ENCODE data around the gene MMP25.
"Not testable (repeated sequence)": the region's sequence is repeated elsewhere in the genome, so short reads cannot be mapped to it uniquely, and the experiment has no call there.

Gene MMP25

GRCh38 chr16:3029491-3030221 lies 16.7 kb upstream of the MMP25 start:
- DNase-seq (ENCODE audit: low read depth) = no peak

- no peak for DNase-seq (ENCODE audit: low read depth)
Measured at GRCh38 chr16:3030222-3031212, 15.8 kb upstream of the MMP25 start.

- DNase-seq (ENCODE audit: low read depth) = no peak
Measured at GRCh38 chr16:3032624-3033023, 13.7 kb upstream of the MMP25 start.

DNA sequence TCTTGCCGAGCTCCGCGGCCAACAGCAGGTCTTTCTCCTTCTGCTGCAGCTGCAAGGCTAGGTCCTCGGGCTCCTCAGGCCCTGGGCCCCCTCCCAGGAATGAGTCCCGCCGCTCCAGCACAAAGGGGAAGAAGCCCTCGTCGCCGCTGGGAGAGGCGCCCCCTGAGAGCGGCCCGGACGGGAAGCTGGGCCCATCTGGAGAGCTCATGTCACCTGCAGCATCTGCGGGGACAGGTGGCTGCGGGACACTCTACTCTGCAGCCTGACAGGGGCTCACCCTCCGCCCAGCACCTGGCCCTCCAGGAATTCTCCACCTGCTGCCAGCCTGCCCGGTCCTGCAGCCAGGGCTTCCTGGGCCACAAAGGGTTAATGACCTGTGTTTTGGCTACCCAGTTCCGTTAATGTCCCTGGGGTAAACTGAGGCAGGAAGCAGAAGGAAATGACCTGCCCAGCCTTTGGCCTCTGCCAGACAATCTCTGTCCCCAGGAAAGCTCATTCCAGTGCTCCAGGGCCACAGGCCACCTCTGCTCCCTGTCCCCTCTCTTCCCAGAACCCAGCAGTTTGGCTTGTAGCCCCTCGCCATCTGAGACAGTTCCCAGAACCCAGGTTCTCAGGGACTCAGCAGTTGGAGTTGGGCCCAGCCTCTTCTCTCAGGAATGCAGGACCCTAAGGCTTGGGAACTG lies 10.9 kb upstream of the MMP25 start:
- no peak for DNase-seq (ENCODE audit: low read depth)

GRCh38 chr16:3035972-3036725 lies 10.2 kb upstream of the MMP25 start:
- DNase-seq (ENCODE audit: low read depth) = no peak

- no peak for DNase-seq (ENCODE audit: low read depth)
Measured at GRCh38 chr16:3036726-3037315, 9.5 kb upstream of the MMP25 start, which contains the start of gene BICDL2. Gene BICDL2, minus strand, starts transcription at chr16:3036944. Its CDS starts 1,448 bp downstream, at chr16:3035496.

GRCh38 chr16:3038256-3038655 lies 8.1 kb upstream of the MMP25 start:
- no peak for DNase-seq (ENCODE audit: low read depth)

- DNase-seq (ENCODE audit: low read depth) = no peak
Measured at GRCh38 chr16:3038896-3039295, 7.5 kb upstream of the MMP25 start.

GRCh38 chr16:3042376-3042775 lies 4.0 kb upstream of the MMP25 start:
- no peak for DNase-seq (ENCODE audit: low read depth)

DNA sequence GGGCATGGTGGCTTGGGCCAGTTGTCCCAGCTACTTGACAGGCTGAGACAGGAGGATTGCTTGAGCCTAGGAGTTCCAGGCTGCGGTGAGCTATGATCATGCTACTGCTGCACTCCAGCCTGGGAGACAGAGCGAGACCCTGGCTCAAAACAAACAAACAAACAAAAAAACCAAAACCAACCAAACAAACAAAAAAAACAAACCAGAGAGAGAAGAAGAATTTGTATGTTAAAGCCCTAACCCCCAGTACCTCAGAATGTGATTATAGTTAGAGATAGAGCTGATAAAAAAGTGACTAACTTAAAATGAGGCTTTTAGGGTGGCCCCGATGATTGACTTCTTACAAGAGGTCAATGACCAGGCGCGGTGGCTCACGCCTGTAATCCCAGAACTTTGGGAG lies 1.7 kb upstream of the MMP25 start:
- DNase-seq (ENCODE audit: low read depth) = no peak

GRCh38 chr16:3046641-3047386 lies 453 bp downstream of the MMP25 start:
- no peak for DNase-seq (ENCODE audit: low read depth)

DNA sequence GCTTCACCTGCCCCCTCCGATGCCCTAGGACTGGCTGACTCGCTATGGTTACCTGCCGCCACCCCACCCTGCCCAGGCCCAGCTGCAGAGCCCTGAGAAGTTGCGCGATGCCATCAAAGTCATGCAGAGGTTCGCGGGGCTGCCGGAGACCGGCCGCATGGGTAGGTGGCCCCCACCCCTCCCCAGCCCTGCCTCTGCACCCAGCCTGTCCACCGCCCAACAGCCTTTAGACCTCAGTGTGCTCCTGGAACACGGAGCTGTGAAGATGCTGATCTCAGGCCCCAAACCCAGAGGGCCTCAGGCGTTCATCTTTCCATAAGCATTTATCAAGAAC lies 993 bp downstream of the MMP25 start:
- no peak for DNase-seq (ENCODE audit: low read depth)

GRCh38 chr16:3049921-3050481 lies 3.6 kb downstream of the MMP25 start:
- no peak for DNase-seq (ENCODE audit: low read depth)

DNA sequence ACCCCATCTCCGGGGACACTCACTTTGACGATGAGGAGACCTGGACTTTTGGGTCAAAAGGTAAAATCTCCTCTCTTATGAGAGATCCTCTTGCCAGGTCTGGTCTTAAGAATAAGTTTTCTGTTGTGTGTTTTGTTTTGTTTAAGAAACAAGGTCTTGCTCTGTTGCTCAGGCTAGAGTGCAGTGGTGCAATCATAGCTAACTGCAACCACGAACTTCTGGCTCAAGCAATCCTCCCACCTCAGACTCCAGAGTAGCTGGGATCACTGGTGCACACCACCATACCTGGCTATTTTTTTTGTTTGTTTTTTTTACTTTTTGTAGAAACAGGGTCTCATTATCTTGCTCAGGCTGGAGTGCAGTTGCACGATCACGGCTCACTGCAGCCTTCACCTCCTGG lies 4.1 kb downstream of the MMP25 start:
- no peak for DNase-seq (ENCODE audit: low read depth)

GRCh38 chr16:3051009-3051408 lies 4.6 kb downstream of the MMP25 start:
- DNase-seq (ENCODE audit: low read depth) = no peak

DNA sequence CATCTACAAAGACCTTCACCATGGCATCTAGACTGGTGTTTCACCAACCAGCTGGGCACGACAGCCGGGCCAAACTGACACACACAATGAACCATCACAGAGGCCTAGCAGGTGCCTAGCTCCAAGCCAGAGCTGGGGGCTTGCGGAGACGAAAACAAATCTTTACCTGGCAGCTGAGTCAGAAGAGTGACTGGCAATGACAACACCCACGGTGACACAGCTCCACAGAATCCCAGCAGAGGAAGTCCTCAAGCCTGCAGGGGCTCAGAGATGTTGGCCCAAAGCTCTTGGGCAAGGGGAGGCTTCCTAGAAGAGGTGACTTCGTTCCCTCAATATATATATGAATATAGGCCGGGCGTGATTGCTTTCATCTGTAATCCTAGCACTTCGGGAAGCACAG lies 5.1 kb downstream of the MMP25 start:
- no peak for DNase-seq (ENCODE audit: low read depth)

DNA sequence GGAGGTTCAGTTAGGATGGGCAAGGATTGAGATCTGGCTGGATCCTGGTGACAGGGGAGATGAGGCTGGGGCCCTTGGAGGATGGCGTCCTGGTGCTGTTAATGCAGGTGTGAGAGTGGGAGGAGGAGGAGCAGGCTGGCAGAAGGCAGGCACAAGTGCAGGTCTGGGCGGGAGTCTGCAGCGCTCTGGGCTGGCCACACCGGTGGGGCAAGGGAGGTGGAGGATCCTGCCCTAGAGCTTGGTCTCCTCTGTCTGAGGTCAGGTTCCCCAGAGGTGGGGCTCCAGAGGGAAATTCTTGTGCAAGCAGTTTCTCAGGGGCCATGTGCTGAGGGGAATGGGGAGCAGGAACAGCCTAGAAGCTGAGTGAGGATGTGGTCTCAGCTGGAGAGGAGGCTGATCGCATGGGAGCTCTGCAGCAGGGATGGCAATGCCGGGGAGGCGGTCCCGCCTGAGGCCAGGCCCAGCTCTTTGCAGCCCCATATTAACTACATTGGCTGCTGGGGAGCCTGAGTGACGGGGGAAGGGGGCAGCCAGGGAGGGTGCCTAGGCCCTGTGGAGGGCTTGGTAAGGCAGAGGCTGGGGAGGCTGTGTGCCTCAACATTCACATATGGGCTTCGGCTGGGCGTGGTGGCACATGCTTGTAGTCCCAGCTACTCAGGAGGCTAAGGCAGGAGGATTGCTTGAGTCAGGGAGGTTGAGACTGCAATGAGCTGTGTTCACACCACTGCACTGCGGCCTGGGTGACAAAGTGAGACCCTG lies 6.4 kb downstream of the MMP25 start:
- not testable (repeated sequence) for DNase-seq (ENCODE audit: low read depth)

DNA sequence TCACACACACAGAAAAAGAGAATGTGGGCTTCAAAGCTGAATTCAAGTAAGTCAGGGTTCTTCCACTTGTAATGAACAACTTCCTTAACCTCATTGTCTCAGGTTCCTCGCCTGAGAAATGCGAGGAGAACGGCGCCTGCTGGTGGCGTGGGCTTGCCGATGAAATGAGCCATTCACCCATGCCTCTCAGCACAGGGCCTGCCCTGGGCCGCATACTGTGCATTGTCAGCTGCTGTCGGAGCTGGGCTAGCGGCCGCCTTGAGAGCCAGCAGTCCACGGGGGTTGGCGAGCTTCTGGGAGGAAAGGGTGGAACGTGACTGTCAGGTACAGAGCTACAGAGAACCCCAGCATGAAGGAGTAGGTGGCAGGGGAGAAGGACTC lies 7.0 kb downstream of the MMP25 start:
- not testable (repeated sequence) for DNase-seq (ENCODE audit: low read depth)

- no peak for DNase-seq (ENCODE audit: low read depth)
Measured at GRCh38 chr16:3054965-3055733, 8.8 kb downstream of the MMP25 start.
